ENCODE measurements around the gene ARID1B. TPM values are rescaled to one million over a fixed set of nuclear protein-coding genes. Genes with fewer than 3 reads are reported as not detected.

Gene ARID1B
- total and polyA plus RNA-seq, 9 of the 15 experiments (the other 6 are each of a cell fraction or from before 2014, with no cell fraction given), result 12.5 to 50.5 (median 25.8) TPM

DNA sequence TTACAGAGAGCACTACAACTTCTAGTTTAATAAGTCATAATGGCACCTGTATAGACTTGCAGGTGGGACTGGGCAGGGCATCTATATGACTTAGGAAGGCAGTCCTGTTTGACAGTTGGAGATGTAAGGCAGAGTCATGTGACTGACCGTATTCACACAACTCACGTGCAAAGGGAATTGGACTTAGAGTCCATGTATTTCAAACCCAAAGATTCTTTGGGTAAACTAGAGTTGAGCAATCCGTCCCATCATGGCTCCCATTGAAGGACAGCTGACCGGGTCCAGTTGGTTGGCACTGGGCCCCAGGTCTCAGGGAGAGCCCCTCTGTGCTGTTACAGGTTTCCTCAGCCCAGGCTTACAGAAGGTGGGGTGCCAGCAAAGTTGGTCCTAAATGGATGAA is 121.9 kb downstream of the ARID1B start:
- no peak for FAIRE-seq
- no peaks in the 10 kb centered on the region for H3K9me1 ChIP-seq (ENCODE audit: control insufficient read depth, insufficient read depth, low read length)
- ChIA-PET CTCF (ENCODE audit: low intra/inter-chr PET ratio) (no interaction called here), POLR2A (no interaction called here)
- no peaks in the 10 kb centered on the region for H3K9me3 ChIP-seq (replicated peaks; ENCODE audit: control insufficient read depth, insufficient read depth, low read depth, low read length)
- H3K4me2 ChIP-seq (ENCODE audit: insufficient read depth, low read length), result no peak overlapping the region
- no peak for DNase-seq (ENCODE audit: extremely low read depth in 1 of 4, low spot score in 3 of 4)
- intact Hi-C loops (cut with micrococcal nuclease), result no loop called here
- BruUV-seq (replicated peaks), result no TSS peak
- H2AFZ ChIP-seq (ENCODE audit: low read depth, low read length), result no peak overlapping the region
- 81% methylated on average over 4 of the region's 4 CpGs for WGBS (ENCODE audit: insufficient coverage, low coverage, missing lambda C conversion rate)
- peaks cover 37% of the 10 kb centered on the region for H3K79me2 ChIP-seq (ENCODE audit: control insufficient read depth, insufficient read depth, low read length)
- peak; percentile 13; the same call in 1 of the 3 replicates for ATAC-seq
- H3K4me1 ChIP-seq (replicated peaks in 1 of 2; ENCODE audit: control insufficient read depth in 2 of 2, insufficient read depth in 2 of 2, low read length in 2 of 2), result peaks cover 3 to 9% of the 10 kb centered on the region in 2 experiments; a peak in 2 of 5 replicates
- H3K9ac ChIP-seq (ENCODE audit: insufficient read depth in 1 of 2, low read depth in 2 of 2, low read length in 2 of 2), result no peak overlapping the region
- H3K4me3 ChIP-seq, result no peak overlapping the region
- in situ Hi-C loops (cut with MboI), result no loop called here
- TF ChIP-seq, protein P1, sequence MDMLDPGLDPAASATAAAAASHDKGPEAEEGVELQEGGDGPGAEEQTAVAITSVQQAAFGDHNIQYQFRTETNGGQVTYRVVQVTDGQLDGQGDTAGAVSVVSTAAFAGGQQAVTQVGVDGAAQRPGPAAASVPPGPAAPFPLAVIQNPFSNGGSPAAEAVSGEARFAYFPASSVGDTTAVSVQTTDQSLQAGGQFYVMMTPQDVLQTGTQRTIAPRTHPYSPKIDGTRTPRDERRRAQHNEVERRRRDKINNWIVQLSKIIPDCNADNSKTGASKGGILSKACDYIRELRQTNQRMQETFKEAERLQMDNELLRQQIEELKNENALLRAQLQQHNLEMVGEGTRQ (CRISPR knock-in tag; IDR thresholded peaks at IDR 0.05), result peak; percentile 33; the same call in 1 of the 2 replicates
- TF ChIP-seq, protein P2, sequence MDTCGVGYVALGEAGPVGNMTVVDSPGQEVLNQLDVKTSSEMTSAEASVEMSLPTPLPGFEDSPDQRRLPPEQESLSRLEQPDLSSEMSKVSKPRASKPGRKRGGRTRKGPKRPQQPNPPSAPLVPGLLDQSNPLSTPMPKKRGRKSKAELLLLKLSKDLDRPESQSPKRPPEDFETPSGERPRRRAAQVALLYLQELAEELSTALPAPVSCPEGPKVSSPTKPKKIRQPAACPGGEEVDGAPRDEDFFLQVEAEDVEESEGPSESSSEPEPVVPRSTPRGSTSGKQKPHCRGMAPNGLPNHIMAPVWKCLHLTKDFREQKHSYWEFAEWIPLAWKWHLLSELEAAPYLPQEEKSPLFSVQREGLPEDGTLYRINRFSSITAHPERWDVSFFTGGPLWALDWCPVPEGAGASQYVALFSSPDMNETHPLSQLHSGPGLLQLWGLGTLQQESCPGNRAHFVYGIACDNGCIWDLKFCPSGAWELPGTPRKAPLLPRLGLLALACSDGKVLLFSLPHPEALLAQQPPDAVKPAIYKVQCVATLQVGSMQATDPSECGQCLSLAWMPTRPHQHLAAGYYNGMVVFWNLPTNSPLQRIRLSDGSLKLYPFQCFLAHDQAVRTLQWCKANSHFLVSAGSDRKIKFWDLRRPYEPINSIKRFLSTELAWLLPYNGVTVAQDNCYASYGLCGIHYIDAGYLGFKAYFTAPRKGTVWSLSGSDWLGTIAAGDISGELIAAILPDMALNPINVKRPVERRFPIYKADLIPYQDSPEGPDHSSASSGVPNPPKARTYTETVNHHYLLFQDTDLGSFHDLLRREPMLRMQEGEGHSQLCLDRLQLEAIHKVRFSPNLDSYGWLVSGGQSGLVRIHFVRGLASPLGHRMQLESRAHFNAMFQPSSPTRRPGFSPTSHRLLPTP (IDR thresholded peaks at IDR 0.05; ENCODE audit: borderline replicate concordance, extremely low read depth, insufficient read length), result no peak
- TF ChIP-seq, protein P3, sequence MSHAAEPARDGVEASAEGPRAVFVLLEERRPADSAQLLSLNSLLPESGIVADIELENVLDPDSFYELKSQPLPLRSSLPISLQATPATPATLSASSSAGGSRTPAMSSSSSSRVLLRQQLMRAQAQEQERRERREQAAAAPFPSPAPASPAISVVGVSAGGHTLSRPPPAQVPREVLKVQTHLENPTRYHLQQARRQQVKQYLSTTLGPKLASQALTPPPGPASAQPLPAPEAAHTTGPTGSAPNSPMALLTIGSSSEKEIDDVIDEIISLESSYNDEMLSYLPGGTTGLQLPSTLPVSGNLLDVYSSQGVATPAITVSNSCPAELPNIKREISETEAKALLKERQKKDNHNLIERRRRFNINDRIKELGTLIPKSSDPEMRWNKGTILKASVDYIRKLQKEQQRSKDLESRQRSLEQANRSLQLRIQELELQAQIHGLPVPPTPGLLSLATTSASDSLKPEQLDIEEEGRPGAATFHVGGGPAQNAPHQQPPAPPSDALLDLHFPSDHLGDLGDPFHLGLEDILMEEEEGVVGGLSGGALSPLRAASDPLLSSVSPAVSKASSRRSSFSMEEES (CRISPR knock-in tag; IDR thresholded peaks at IDR 0.05), result peak; percentile 88
- H3K27ac ChIP-seq (ENCODE audit: extremely low read depth, low read depth, low read length), result no peak overlapping the region
- H3K27me3 ChIP-seq (ENCODE audit: control insufficient read depth in 2 of 2, insufficient read depth in 2 of 2, low read length in 2 of 2), result no peaks in the 10 kb centered on the region
- H4K20me1 ChIP-seq (replicated peaks; ENCODE audit: control insufficient read depth, insufficient read depth, low read length), result peaks cover 14% of the 10 kb centered on the region; the same call in 1 of the 2 replicates
- peaks cover 5% of the 10 kb centered on the region; the same call in 2 of the 3 replicates for H3K36me3 ChIP-seq (ENCODE audit: control insufficient read depth, insufficient read depth, low read length)
